Measurements from ENCODE around the gene PALS2. TPM values are rescaled to one million over a fixed set of nuclear protein-coding genes. Genes with fewer than 3 reads are reported as not detected.
A peak's percentile ranks its signal among the peaks of the same experiment; 100 is the strongest.

PALS2 gene
- total RNA-seq, 1 donor from 2014 or later, result 34.8 TPM

GRCh38 chr7:24566274-24566673 lies 7.0 kb upstream of the PALS2 start:
- Mint-ChIP-seq H3K9me3 (no peaks in the 10 kb centered on the region), H3K27ac (no peak overlapping the region), H3K4me1 (no peaks in the 10 kb centered on the region), H3K27me3 (peaks cover 5% of the 10 kb centered on the region), H3K36me3 (ENCODE audit: low read depth) (no peaks in the 10 kb centered on the region), H3K4me3 (no peak overlapping the region)
- no peak for DNase-seq
- ChIA-PET POLR2A (no interaction called here), CTCF (no interaction called here)
- TF ChIP-seq CTCF (IDR thresholded peaks at IDR 0.05), result no peak
- ATAC-seq (ENCODE audit: low read depth), result no peak
- intact Hi-C loops (cut with micrococcal nuclease), result no loop called here

- Mint-ChIP-seq H3K9me3 (no peaks in the 10 kb centered on the region), H3K36me3 (ENCODE audit: low read depth) (peaks cover 3% of the 10 kb centered on the region), H3K4me1 (peaks cover 23% of the 10 kb centered on the region), H3K27ac (no peak overlapping the region), H3K27me3 (peaks cover 5% of the 10 kb centered on the region), H3K4me3 (no peak overlapping the region)
- TF ChIP-seq CTCF (IDR thresholded peaks at IDR 0.05), result no peak
- DNase-seq (no peak), ATAC-seq (ENCODE audit: low read depth) (no peak)
- intact Hi-C loops (cut with micrococcal nuclease), result loop anchor here (5.0 to 10.0 kb wide), 4 partner anchors 264 to 1036 kb away; partner anchors contain the start of genes FAM221A and TRA2A
- CTCF ChIA-PET, result no interaction called here
- POLR2A ChIA-PET, result no interaction called here
These were observed 2.3 kb upstream of the PALS2 start for GRCh38 chr7:24570983-24571382.

- H3K9me3 Mint-ChIP-seq, result no peaks in the 10 kb centered on the region
- DNase-seq (no peak), ATAC-seq (ENCODE audit: low read depth) (no peak)
- peaks cover 3% of the 10 kb centered on the region for H3K36me3 Mint-ChIP-seq (ENCODE audit: low read depth)
- H3K4me1 Mint-ChIP-seq, result peaks cover 30% of the 10 kb centered on the region
- ChIA-PET CTCF (no interaction called here), POLR2A (no interaction called here)
- intact Hi-C loops (cut with micrococcal nuclease), result loop anchor here (2.0 to 10.0 kb wide), 5 partner anchors 17 to 1037 kb away; partner anchors contain the start of genes FAM221A and TRA2A
- H3K27me3 Mint-ChIP-seq, result peaks cover 1% of the 10 kb centered on the region
- H3K27ac Mint-ChIP-seq, result peak overlapping the region; percentile 80
- no peak for TF ChIP-seq CTCF (IDR thresholded peaks at IDR 0.05)
- H3K4me3 Mint-ChIP-seq, result peak overlapping the region; percentile 82
These were observed 1.2 kb upstream of the PALS2 start for GRCh38 chr7:24572016-24572392.

- ChIA-PET CTCF (interaction anchor here (1.1 kb wide), 1 partner anchor 17 kb away, joined by 3 read pairs; no protein-coding TSS in a partner anchor), POLR2A (interaction anchor here (1.0 to 1.8 kb wide), 2 partner anchors 15 to 553 kb away, joined by 5 read pairs; no protein-coding TSS in a partner anchor)
- no peak for DNase-seq
- no peak for ATAC-seq (ENCODE audit: low read depth)
- H3K27ac Mint-ChIP-seq, result peak overlapping the region; percentile 80
- no peak for TF ChIP-seq CTCF (IDR thresholded peaks at IDR 0.05)
- H3K4me1 Mint-ChIP-seq, result peaks cover 34% of the 10 kb centered on the region
- peak overlapping the region; percentile 82 for H3K4me3 Mint-ChIP-seq
- no peaks in the 10 kb centered on the region for H3K27me3 Mint-ChIP-seq
- intact Hi-C loops (cut with micrococcal nuclease), result loop anchor here (2.0 to 10.0 kb wide), 5 partner anchors 16 to 1038 kb away; partner anchors contain the start of genes FAM221A and TRA2A
- no peaks in the 10 kb centered on the region for H3K9me3 Mint-ChIP-seq
- peaks cover 3% of the 10 kb centered on the region for H3K36me3 Mint-ChIP-seq (ENCODE audit: low read depth)
These were observed 757 bp upstream of the PALS2 start for GRCh38 chr7:24572393-24572996.

GRCh38 chr7:24573554-24574338 lies 494 bp downstream of the PALS2 start:
- ATAC-seq (ENCODE audit: low read depth) (peak; percentile 45), DNase-seq (peak; percentile 62)
- no peaks in the 10 kb centered on the region for H3K27me3 Mint-ChIP-seq
- peak overlapping the region; percentile 89 for H3K27ac Mint-ChIP-seq
- peaks cover 3% of the 10 kb centered on the region for H3K36me3 Mint-ChIP-seq (ENCODE audit: low read depth)
- CTCF ChIA-PET, result interaction anchor here (0.9 to 1.4 kb wide), 3 partner anchors 13 to 91 kb away, joined by 3 to 6 read pairs (median 3); no protein-coding TSS in a partner anchor
- POLR2A ChIA-PET, result interaction anchor here (1.0 to 1.8 kb wide), 3 partner anchors 13 to 552 kb away, joined by 3 to 5 read pairs (median 5); no protein-coding TSS in a partner anchor
- TF ChIP-seq CTCF (IDR thresholded peaks at IDR 0.05), result no peak
- H3K4me3 Mint-ChIP-seq, result peak overlapping the region; percentile 91
- no peaks in the 10 kb centered on the region for H3K9me3 Mint-ChIP-seq
- H3K4me1 Mint-ChIP-seq, result peaks cover 46% of the 10 kb centered on the region
- intact Hi-C loops (cut with micrococcal nuclease), result loop anchor here (1.0 to 10.0 kb wide), 11 partner anchors 9 to 1039 kb away; partner anchors contain the start of genes CCDC126, CYCS, FAM221A and OSBPL3
